Gastrocnemius medialis (tissue), 4 donors: ENCODE data around the gene ADARB2. TPM values are rescaled to one million over a fixed set of nuclear protein-coding genes. Genes with fewer than 3 reads are reported as not detected.

ENCODE experiments used
- ATAC-seq, 2 donors: fragments of 150-250 bp; one replicate each; pipeline ENCODE4 v1.9.1; 2016
- DNase-seq, 2 donors: peaks; one replicate each; pipeline ENCODE4 v3.0.0-alpha.2; 2019
- H3K27ac ChIP-seq, 4 donors: fragments of 200-600 bp; sonication (generic); 1 replicate in 1 of 4; 2 replicates in 3 of 4; pipeline ENCODE4 v1.5.1; 2016 to 2018; ENCODE audit warnings: mild to moderate bottlenecking in 2 of 4, moderate library complexity in 1 of 4
- H3K27me3 ChIP-seq, 3 donors: fragments of 200-600 bp; sonication (generic) in 2 of 3; 1 replicate in 1 of 3; 2 replicates in 2 of 3; pipeline versions ENCODE4 v1.5.1 to v1.6.0; 2016 to 2019; ENCODE audit warnings: mild to moderate bottlenecking in 1 of 3, moderate library complexity in 1 of 3
- H3K36me3 ChIP-seq, 2 donors: fragments of 200-600 bp; sonication (generic) in 1 of 2; one replicate each; pipeline ENCODE4 v1.5.1; 2017 to 2018
- H3K4me1 ChIP-seq, 2 donors: fragments of 200-600 bp; sonication (generic) in 1 of 2; one replicate each; pipeline ENCODE4 v1.5.1; 2016 to 2017; ENCODE audit warnings: mild to moderate bottlenecking in 2 of 2
- H3K4me3 ChIP-seq, 4 donors: fragments of 200-600 bp; sonication (generic) in 3 of 4; 1 replicate in 1 of 4; 2 replicates in 3 of 4; pipeline ENCODE4 v1.5.1; 2016 to 2019; ENCODE audit warnings: mild to moderate bottlenecking in 2 of 4
- H3K9me3 ChIP-seq, 3 donors: fragments of 200-600 bp; sonication (generic) in 2 of 3; 1 replicate in 1 of 3; 2 replicates in 2 of 3; pipeline ENCODE4 v1.5.1; 2016 to 2019
- POLR2A ChIP-seq, 2 donors: fragments of 450-650 bp; IDR thresholded peaks; one replicate each; pipeline ENCODE4 v1.6.1; 2017; ENCODE audit warnings: antibody characterized with exemption in 2 of 2, mild to moderate bottlenecking in 2 of 2, moderate library complexity in 2 of 2
- in situ Hi-C, 4 donors: fragments of 200-750 bp; cut with MboI; loops; one replicate each; pipeline versions ENCODE4 v1.15.0 to v1.8.0; 2017; ENCODE audit warnings: low sequenced_read_pairs in 4 of 4
- intact Hi-C: fragments of 100-400 bp; cut with DNase I; formaldehyde crosslinking; loops from one replicate; pipeline ENCODE4 v1.15.1; 2023; ENCODE audit warnings: low total_unique reads
- total RNA-seq, 4 donors: library from RNA; depleted of rRNA; stranded (reverse); fragments of >200 nt; gene quantifications; one replicate each; pipeline versions ENCODE4 v1.1.0 to v1.2.3, GENCODE V29; 2016
- TF ChIP-seq, protein P1 (sequence below), 5 experiments: fragments of 450-650 bp in 3 of 5; fragments of 200-600 bp in 2 of 5; sonication (generic) in 2 of 5; IDR thresholded peaks in 4 of 5; conservative IDR thresholded peaks in 1 of 5; 1 replicate in 4 of 5; 2 replicates in 1 of 5; pipeline ENCODE4 v1.5.1; 2016 to 2019; ENCODE audit warnings: antibody characterized with exemption in 5 of 5, mild to moderate bottlenecking in 3 of 5, moderate library complexity in 3 of 5

The ADARB2 gene
- total RNA-seq, 4 donors from 2014 or later = 0.07 to 0.87 (median 0.10) TPM

DNA sequence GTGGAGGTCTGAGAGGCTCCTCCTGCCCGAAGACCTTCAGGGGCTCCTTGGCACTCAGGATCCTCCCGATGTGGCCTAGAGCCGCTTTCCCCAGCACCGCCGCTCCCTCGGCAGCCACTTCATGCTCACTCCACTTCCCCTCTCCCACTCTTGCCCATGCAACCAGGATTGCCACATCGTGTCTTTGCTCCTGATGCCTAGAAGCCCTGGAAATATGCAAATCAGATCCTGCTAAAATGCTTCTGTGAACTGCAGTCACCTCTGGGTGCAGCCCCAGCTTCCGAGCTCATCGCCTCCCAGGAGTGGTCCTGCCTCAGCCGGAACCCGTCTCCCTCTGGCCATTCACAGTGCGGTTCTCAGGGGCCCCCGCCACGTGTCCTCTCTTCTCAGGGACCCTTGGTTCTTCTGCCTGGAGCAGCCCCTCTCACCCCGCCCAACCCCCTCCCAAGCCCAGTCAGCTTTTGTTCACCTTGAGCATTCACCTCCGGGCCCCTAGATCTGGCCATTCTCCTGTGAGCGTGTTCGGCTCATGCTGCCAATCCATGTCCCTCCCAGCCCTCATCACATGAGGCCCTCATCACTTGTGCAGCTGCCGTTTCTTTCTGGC is 175.5 kb downstream of the ADARB2 start:
- DNase-seq = no peak
- no peak for TF ChIP-seq POLR2A (IDR thresholded peaks at IDR 0.05)
- TF ChIP-seq, protein P1, sequence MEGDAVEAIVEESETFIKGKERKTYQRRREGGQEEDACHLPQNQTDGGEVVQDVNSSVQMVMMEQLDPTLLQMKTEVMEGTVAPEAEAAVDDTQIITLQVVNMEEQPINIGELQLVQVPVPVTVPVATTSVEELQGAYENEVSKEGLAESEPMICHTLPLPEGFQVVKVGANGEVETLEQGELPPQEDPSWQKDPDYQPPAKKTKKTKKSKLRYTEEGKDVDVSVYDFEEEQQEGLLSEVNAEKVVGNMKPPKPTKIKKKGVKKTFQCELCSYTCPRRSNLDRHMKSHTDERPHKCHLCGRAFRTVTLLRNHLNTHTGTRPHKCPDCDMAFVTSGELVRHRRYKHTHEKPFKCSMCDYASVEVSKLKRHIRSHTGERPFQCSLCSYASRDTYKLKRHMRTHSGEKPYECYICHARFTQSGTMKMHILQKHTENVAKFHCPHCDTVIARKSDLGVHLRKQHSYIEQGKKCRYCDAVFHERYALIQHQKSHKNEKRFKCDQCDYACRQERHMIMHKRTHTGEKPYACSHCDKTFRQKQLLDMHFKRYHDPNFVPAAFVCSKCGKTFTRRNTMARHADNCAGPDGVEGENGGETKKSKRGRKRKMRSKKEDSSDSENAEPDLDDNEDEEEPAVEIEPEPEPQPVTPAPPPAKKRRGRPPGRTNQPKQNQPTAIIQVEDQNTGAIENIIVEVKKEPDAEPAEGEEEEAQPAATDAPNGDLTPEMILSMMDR (IDR thresholded peaks at IDR 0.05 in 4 of 5, conservative IDR thresholded peaks at IDR 0.05 in 1 of 5) = no peak
- in situ Hi-C loops = no loop called here
- no peak for ATAC-seq
- no peak overlapping the region for H3K27ac ChIP-seq
- H3K9me3 ChIP-seq = no peaks in the 10 kb centered on the region
- H3K4me1 ChIP-seq = no peaks in the 10 kb centered on the region
- H3K36me3 ChIP-seq = no peaks in the 10 kb centered on the region
- H3K27me3 ChIP-seq = peaks cover 0 to 4% (median 0%) of the 10 kb centered on the region in 3 donors
- H3K4me3 ChIP-seq = no peak overlapping the region
- intact Hi-C loops = no loop called here

DNA sequence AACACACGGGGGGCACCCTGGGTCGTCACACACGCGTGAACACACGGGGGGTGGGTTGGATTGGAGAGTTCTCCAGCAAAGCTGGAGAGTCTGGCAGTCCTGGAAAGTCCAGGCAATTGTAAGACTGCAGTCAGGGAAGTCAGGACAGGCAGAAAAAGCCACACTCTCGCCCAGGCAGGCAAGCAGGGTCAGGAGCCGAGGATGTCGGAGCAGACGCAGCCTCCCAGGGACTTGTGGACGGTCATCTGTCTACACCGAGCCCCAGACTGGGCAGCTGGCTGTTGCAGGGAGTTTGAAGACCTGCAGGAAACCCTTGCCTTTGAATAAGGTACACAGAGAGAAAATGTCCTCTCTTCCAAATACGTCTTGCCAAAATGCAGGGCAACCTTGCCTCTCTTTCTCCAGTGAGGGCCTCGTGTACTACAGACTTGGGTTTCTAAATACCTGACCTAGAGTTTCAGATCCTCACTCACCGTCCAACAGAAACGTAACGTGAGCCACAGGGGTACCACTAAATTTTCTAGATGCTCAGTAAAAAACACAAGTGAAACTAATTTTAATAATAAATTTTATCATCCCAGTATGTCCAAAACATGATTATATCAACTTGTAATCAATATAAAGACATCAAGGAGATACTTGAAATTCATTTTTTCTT is 176.7 kb downstream of the ADARB2 start:
- no peaks in the 10 kb centered on the region for H3K9me3 ChIP-seq
- H3K27ac ChIP-seq = no peak overlapping the region
- no peaks in the 10 kb centered on the region for H3K36me3 ChIP-seq
- ATAC-seq (no peak), DNase-seq (no peak)
- in situ Hi-C loops (no loop called here), intact Hi-C loops (no loop called here)
- no peak for TF ChIP-seq POLR2A (IDR thresholded peaks at IDR 0.05)
- TF ChIP-seq, protein P1 (IDR thresholded peaks at IDR 0.05 in 4 of 5, conservative IDR thresholded peaks at IDR 0.05 in 1 of 5) = no peak
- H3K4me3 ChIP-seq = no peak overlapping the region
- no peaks in the 10 kb centered on the region for H3K4me1 ChIP-seq
- peaks cover 0 to 4% (median 0%) of the 10 kb centered on the region in 3 donors for H3K27me3 ChIP-seq

DNA sequence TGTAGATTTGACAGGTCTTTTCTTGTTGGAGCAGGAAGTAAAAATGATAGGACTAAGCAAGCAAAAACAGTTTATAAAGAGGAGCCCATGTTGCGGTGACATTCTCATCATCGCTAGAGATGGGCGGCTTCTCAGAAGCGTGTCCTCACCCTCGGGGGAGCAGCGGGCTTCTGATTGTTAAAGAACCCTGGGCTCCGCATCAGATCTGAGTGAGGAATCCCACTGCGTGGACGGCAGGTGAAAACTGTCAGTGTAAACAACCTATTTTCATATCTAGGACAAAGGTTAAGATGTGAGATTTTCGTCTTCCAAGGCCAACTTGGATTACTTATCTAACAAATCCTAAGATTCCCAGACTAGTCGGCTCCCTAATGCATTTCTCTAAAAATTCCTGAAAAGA is 177.6 kb downstream of the ADARB2 start:
- ATAC-seq (no peak), DNase-seq (no peak)
- in situ Hi-C loops (no loop called here), intact Hi-C loops (no loop called here)
- no peaks in the 10 kb centered on the region for H3K36me3 ChIP-seq
- no peaks in the 10 kb centered on the region for H3K4me1 ChIP-seq
- H3K9me3 ChIP-seq = no peaks in the 10 kb centered on the region
- TF ChIP-seq POLR2A (IDR thresholded peaks at IDR 0.05) = no peak
- H3K27ac ChIP-seq = no peak overlapping the region
- H3K27me3 ChIP-seq = peaks cover 0 to 8% (median 0%) of the 10 kb centered on the region in 3 donors
- no peak overlapping the region for H3K4me3 ChIP-seq

DNA sequence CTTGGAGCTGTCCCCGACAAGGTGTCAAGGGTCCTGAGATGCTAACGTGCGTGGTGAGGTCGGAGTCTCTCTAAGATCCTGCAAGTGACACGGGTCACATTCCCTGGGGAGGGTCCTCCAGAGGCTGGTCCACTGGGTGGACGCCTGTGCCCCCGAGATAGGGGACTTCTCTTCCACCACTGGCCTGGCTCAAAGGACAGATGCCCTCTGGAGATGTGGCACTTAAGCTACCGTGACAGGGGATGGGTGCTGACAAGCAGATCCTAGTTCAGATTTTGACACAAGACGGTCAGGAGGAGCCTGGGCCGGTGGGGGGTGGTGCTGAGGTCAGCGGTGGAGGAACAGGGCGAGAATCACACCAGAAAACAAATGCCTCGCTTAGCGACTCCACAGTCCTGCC is 178.0 kb downstream of the ADARB2 start:
- no peak overlapping the region for H3K4me3 ChIP-seq
- no peak overlapping the region for H3K27ac ChIP-seq
- in situ Hi-C loops = no loop called here
- TF ChIP-seq, protein P1 (IDR thresholded peaks at IDR 0.05 in 4 of 5, conservative IDR thresholded peaks at IDR 0.05 in 1 of 5) = no peak
- no peak for TF ChIP-seq POLR2A (IDR thresholded peaks at IDR 0.05)
- no peak for DNase-seq
- intact Hi-C loops = no loop called here
- no peak for ATAC-seq
- H3K36me3 ChIP-seq = no peaks in the 10 kb centered on the region
- peaks cover 0 to 9% (median 2%) of the 10 kb centered on the region in 3 donors for H3K27me3 ChIP-seq
- H3K9me3 ChIP-seq = no peaks in the 10 kb centered on the region
- no peaks in the 10 kb centered on the region for H3K4me1 ChIP-seq

DNA sequence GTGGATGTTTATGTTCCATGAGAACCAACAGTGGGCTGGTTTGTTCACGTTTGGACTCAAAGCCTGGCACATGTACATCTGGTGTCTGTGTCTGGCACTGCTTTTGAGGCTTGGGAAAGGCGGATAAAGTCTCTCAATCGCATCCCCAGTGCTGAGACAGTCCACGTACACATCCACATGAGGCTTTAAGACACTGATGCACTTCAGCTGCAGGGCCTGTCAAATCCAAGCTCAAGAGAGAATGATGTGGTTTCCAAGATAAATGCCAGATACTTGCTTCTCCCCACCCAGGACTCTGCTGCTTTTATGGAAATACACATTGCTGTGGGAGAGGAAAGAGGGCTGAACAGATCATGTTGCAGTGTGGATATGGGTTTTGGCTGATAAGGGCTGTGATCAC is 178.4 kb downstream of the ADARB2 start:
- Histone ChIP-seq H3K36me3 (no peaks in the 10 kb centered on the region), H3K27ac (no peak overlapping the region), H3K27me3 (peaks cover 0 to 9% (median 2%) of the 10 kb centered on the region in 3 donors), H3K4me3 (no peak overlapping the region), H3K4me1 (no peaks in the 10 kb centered on the region), H3K9me3 (no peaks in the 10 kb centered on the region)
- intact Hi-C loops = no loop called here
- no peak for ATAC-seq
- no peak for DNase-seq
- in situ Hi-C loops = no loop called here
- TF ChIP-seq, protein P1 (IDR thresholded peaks at IDR 0.05 in 4 of 5, conservative IDR thresholded peaks at IDR 0.05 in 1 of 5) = no peak
- no peak for TF ChIP-seq POLR2A (IDR thresholded peaks at IDR 0.05)
